PC-9 (cell line): ENCODE measurements around the gene PTPN11.

ENCODE experiments used
- EZH2 ChIP-seq: fragments of 200-600 bp; sonication (generic); IDR thresholded peaks from 2 replicates; pipeline ENCODE4 v1.8.0; 2017; ENCODE audit warnings: antibody characterized with exemption, low read depth
- TF ChIP-seq, protein P1 (sequence below): fragments of 200-600 bp; sonication (generic); conservative IDR thresholded peaks from 2 replicates; pipeline ENCODE4 v1.6.1; 2017; ENCODE audit warnings: mixed run types, antibody characterized with exemption, mild to moderate bottlenecking, moderate library complexity

GRCh38 chr12:112549031-112549430 lies 130.3 kb downstream of the PTPN11 start:
- TF ChIP-seq, protein P1, sequence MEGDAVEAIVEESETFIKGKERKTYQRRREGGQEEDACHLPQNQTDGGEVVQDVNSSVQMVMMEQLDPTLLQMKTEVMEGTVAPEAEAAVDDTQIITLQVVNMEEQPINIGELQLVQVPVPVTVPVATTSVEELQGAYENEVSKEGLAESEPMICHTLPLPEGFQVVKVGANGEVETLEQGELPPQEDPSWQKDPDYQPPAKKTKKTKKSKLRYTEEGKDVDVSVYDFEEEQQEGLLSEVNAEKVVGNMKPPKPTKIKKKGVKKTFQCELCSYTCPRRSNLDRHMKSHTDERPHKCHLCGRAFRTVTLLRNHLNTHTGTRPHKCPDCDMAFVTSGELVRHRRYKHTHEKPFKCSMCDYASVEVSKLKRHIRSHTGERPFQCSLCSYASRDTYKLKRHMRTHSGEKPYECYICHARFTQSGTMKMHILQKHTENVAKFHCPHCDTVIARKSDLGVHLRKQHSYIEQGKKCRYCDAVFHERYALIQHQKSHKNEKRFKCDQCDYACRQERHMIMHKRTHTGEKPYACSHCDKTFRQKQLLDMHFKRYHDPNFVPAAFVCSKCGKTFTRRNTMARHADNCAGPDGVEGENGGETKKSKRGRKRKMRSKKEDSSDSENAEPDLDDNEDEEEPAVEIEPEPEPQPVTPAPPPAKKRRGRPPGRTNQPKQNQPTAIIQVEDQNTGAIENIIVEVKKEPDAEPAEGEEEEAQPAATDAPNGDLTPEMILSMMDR: no peak
- TF ChIP-seq EZH2: no peak
